ENCODE measurements around the gene ACER2. TPM values are rescaled to one million over a fixed set of nuclear protein-coding genes. Genes with fewer than 3 reads are reported as not detected.

ACER2 gene
- total and polyA plus RNA-seq, 10 of the 15 experiments (the other 5 are each of a cell fraction or from before 2014, with no cell fraction given): 0.07 to 3.1 (median 2.2) TPM

GRCh38 chr9:19430201-19430760 lies 21.5 kb downstream of the ACER2 start:
- H3K79me2 ChIP-seq (ENCODE audit: control insufficient read depth, insufficient read depth, low read length): no peaks in the 10 kb centered on the region
- no peaks in the 10 kb centered on the region for H3K27me3 ChIP-seq (replicated peaks in 1 of 2; ENCODE audit: control insufficient read depth in 2 of 2, insufficient read depth in 2 of 2, low read length in 1 of 2)
- H4K20me1 ChIP-seq (ENCODE audit: control insufficient read depth, insufficient read depth): no peaks in the 10 kb centered on the region
- SMC1A ChIA-PET (ENCODE audit: uncharacterized antibody, unreplicated experiment): interaction anchor here (0.7 to 2.4 kb wide), 5 partner anchors 8 to 127 kb away, joined by 3 to 9 read pairs (median 3); no protein-coding TSS in a partner anchor
- no peak overlapping the region for H3K4me3 ChIP-seq
- H3K9ac ChIP-seq (ENCODE audit: control insufficient read depth, insufficient read depth, low read length): no peak overlapping the region
- no peak overlapping the region for H3K27ac ChIP-seq (ENCODE audit: control insufficient read depth, insufficient read depth)
- no peak for TF ChIP-seq PML (IDR thresholded peaks at IDR 0.05; ENCODE audit: low read length)
- BruUV-seq (replicated peaks): no TSS peak
- 50% methylated on average over 2 of the region's 2 CpGs for WGBS (ENCODE audit: insufficient coverage, insufficient replicate concordance, low lambda C conversion rate, missing lambda C conversion rate)
- in situ Hi-C loops (cut with MboI): no loop called here
- H3K4me1 ChIP-seq (ENCODE audit: control insufficient read depth, insufficient read depth, low read length): no peaks in the 10 kb centered on the region
- no peak overlapping the region for H2AFZ ChIP-seq (ENCODE audit: control insufficient read depth, low read depth, low read length)
- no peaks in the 10 kb centered on the region for H3K9me3 ChIP-seq (replicated peaks; ENCODE audit: control insufficient read depth, insufficient read depth, low read length)
- FAIRE-seq: no peak
- RAD21 ChIA-PET (ENCODE audit: unreplicated experiment): no interaction called here
- POLR2A ChIA-PET: no interaction called here
- CTCF ChIA-PET: interaction anchor here (0.7 to 2.0 kb wide), 3 partner anchors 10 to 35 kb away, joined by 3 to 6 read pairs (median 4); no protein-coding TSS in a partner anchor
- no peak for DNase-seq (ENCODE audit: low read depth, low spot score)
- no peak for ATAC-seq
- H3K36me3 ChIP-seq (ENCODE audit: control insufficient read depth in 2 of 2, insufficient read depth in 2 of 2, low read length in 1 of 2): 0 out of 4 replicates have a peak, but pooled peaks cover 0 to 2% of the 10 kb centered on the region in 2 experiments
- no peak overlapping the region for H3K4me2 ChIP-seq (ENCODE audit: control insufficient read depth, insufficient read depth)
- intact Hi-C loops (cut with micrococcal nuclease; ENCODE audit: unreplicated experiment): no loop called here

- Histone ChIP-seq H3K36me3 (ENCODE audit: control insufficient read depth in 2 of 2, insufficient read depth in 2 of 2, low read length in 1 of 2) (no peaks in the 10 kb centered on the region), H3K9me3 (replicated peaks; ENCODE audit: control insufficient read depth, insufficient read depth, low read length) (no peaks in the 10 kb centered on the region), H3K4me3 (no peak overlapping the region), H3K9ac (ENCODE audit: control insufficient read depth, insufficient read depth, low read length) (no peak overlapping the region), H3K27me3 (replicated peaks in 1 of 2; ENCODE audit: control insufficient read depth in 2 of 2, insufficient read depth in 2 of 2, low read length in 1 of 2) (no peaks in the 10 kb centered on the region), H3K27ac (ENCODE audit: control insufficient read depth, insufficient read depth) (no peak overlapping the region), H3K79me2 (ENCODE audit: control insufficient read depth, insufficient read depth, low read length) (no peaks in the 10 kb centered on the region), H2AFZ (ENCODE audit: control insufficient read depth, low read depth, low read length) (no peak overlapping the region), H3K4me1 (ENCODE audit: control insufficient read depth, insufficient read depth, low read length) (no peaks in the 10 kb centered on the region), H3K4me2 (ENCODE audit: control insufficient read depth, insufficient read depth) (no peak overlapping the region), H4K20me1 (ENCODE audit: control insufficient read depth, insufficient read depth) (no peaks in the 10 kb centered on the region)
- intact Hi-C loops (cut with micrococcal nuclease; ENCODE audit: unreplicated experiment): no loop called here
- no peak for DNase-seq (ENCODE audit: low read depth, low spot score)
- no peak for FAIRE-seq
- BruUV-seq (replicated peaks): no TSS peak
- in situ Hi-C loops (cut with MboI): no loop called here
- SMC1A ChIA-PET (ENCODE audit: uncharacterized antibody, unreplicated experiment): interaction anchor here (2.4 kb wide), 1 partner anchor 10 kb away, joined by 9 read pairs; no protein-coding TSS in a partner anchor
- RAD21 ChIA-PET (ENCODE audit: unreplicated experiment): no interaction called here
- POLR2A ChIA-PET: no interaction called here
- CTCF ChIA-PET: interaction anchor here (1.6 to 2.0 kb wide), 2 partner anchors 8 to 33 kb away, joined by 4 to 6 read pairs; no protein-coding TSS in a partner anchor
- WGBS (ENCODE audit: insufficient coverage, insufficient replicate concordance, low lambda C conversion rate, missing lambda C conversion rate): 93% methylated on average over 14 of the region's 14 CpGs
- no peak for ATAC-seq
- TF ChIP-seq SUPT20H (IDR thresholded peaks at IDR 0.05; ENCODE audit: borderline replicate concordance, control insufficient read depth, low read depth, low read length) (no peak), ZBED1 (IDR thresholded peaks at IDR 0.05; ENCODE audit: borderline replicate concordance) (no peak), TBL1XR1 (IDR thresholded peaks at IDR 0.05; ENCODE audit: low read depth, low read length) (no peak), SMC3 (IDR thresholded peaks at IDR 0.05; ENCODE audit: borderline replicate concordance, low read length) (no peak), ZNF384 (IDR thresholded peaks at IDR 0.05; ENCODE audit: borderline replicate concordance, low read depth, low read length) (no peak), ATF3 (IDR thresholded peaks at IDR 0.05; ENCODE audit: borderline replicate concordance, extremely low read depth, low read depth, low read length) (no peak), E4F1 (IDR thresholded peaks at IDR 0.05; ENCODE audit: borderline replicate concordance, partially characterized antibody) (no peak), SKIL (IDR thresholded peaks at IDR 0.05; ENCODE audit: low read depth, poor library complexity, severe bottlenecking) (no peak), SMARCA5 (IDR thresholded peaks at IDR 0.05) (no peak)
Observed at GRCh38 chr9:19431361-19432171, 22.8 kb downstream of the ACER2 start.

All from GM12878 (cell line).